HL-60/S4 (cell line): ENCODE measurements around the gene GPD1L.
"Not testable (repeated sequence)": the region's sequence is repeated elsewhere in the genome, so short reads cannot be mapped to it uniquely, and the experiment has no call there.

Experiments used
- in situ Hi-C: fragments of 300-500 bp; cut with MboI; formaldehyde crosslinking; loops from 2 replicates; pipeline ENCODE4 v1.14.3; 2022; ENCODE audit warnings: low sequenced_read_pairs

Gene GPD1L

DNA sequence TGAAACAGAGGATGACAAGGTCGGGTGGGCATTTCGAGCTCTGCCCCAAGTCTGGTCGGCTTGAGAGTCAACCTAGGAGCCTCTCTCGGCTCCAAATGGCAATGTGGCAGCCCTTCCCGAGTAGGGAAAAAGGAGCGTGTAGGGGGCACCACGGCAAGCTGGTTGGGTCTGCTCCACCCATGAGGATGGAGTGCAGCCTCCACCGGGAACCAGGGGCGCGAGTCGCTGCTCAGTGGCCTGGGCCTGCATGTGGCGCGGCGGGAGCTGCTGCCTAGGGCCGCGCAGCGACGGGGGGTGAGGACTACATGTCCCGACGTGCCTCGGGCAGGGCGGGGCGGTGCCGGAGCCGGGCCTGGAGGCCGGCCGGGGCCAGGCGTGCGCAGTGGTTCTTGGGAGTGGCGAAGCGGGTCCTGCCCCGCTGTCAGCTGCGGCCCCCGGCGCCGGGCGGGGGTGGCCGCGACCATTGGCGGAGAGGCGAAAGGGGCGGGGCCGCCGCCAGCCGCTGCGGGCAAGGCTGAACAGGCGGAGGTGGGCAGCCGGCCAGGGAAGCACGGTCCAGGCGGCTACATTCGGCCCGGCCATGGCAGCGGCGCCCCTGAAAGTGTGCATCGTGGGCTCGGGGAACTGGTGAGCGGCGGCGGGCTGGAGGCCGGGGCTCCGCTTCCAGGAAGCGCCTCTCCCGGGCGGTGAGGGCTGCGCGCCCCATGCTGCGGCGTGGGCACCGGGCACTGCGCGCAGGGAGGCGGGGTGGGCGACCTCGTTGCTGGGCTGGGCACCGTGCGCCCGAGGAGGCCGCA lies at the start of gene GPD1L:
TSS of gene GPD1L (plus strand) at position 489 of the 797 bp plus-strand sequence. CDS start at position 581, 92 bp downstream.
- in situ Hi-C loops, result no loop called here

DNA sequence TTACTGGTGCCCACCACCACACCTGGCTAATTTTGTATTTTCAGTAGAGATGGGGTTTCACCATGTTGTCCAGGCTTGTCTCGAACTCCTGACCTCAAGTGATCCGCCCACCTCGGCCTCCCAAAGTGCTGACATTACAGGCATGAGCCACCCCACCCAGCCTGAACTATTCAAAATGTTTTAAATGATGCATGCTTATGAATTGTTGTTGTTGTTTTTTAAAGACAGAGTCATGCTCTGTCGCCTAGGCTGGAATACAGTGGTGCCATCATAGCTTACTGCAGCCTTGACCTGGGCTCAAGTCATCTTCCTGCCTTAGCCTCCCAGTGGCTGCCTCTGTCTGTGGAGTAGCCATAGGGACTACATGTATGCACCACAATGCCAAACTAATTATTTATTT lies 48.0 kb upstream of the GPD1L start:
- in situ Hi-C loops, result not testable (repeated sequence)

DNA sequence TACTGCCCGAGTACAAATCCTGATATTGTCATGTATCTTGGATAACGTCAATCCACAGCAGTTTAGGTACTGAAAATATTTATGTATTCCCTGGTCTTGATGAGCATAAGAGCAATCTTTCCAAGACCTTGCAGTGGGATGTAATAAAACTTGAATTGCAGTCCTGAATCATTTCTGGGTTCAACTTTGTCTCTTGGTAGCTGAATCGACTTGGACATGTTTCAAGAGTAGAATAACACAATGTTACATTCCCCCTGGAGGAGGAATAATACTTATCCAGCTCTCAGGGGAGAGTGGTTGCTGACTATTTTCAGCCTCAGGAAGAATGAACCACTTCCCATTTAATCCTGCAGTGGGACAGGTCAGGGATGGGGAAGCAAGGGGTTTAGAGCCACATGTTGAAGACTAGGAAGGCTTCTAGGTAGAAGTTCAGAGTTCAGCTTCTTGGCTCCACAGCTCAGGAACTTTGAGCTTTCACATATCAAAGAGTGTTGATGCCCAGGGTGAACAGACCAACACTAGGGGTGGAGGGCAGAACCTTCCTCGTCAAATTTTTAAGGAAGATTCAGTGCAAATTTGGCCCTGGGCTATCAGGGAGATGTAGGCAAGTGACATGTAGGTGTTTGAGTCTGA lies 43.4 kb upstream of the GPD1L start:
- in situ Hi-C loops, result no loop called here

DNA sequence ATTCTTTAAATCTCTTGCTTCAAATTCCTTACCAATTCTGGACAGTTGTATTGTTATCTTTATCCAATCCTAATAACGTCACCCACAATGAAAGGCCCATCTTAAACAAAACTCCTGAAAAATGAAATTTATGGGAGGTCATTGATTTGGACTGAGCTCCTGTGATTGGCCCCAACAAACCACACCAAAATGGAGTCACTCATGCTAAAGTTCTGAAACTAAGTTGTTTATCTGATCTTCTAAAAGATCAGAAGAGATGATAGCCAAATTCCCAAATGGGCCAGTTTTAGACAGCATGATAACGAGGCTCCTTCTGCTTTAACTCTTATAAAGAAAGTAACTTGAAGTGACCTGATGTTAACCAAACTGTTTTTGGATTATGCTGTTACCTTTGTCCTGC lies 39.7 kb upstream of the GPD1L start:
- in situ Hi-C loops, result no loop called here

DNA sequence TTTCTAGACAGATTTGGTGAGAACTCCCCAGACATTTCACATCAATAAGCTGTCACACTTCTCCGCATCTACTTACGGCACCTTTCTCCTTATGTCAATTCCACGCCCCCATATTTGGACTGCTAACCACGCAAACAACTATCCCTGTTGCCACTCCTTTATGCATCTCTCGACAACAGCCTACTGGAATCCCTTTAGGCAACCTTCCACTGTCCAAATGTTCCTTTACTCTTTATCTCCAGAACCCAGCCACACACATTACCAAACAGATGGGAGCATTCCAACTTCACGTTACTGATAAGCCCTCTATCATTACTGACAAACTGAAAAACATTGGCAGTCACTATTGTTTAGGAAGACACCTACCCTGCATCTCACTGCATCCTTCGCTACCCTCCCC lies 32.2 kb upstream of the GPD1L start:
- in situ Hi-C loops, result not testable (repeated sequence)

DNA sequence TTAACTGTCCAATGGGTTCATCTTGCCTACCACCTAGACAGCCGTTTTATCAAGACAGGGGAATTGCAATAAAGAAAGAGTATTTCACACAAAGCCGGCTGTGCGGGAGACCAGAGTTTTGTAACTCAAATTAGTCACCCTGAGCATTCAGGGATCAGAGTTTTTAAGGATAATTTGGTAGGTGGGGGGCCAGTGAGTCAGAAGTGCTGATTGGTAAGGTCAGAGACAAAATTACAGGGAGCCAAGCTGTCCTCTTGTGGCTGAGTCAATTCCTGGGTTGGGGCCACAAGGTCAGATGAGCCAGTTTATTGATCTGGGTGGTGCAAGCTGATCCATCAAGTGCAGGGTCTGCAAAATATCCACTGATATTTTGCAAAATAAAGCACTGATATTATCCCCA lies 29.9 kb upstream of the GPD1L start:
- in situ Hi-C loops, result no loop called here

DNA sequence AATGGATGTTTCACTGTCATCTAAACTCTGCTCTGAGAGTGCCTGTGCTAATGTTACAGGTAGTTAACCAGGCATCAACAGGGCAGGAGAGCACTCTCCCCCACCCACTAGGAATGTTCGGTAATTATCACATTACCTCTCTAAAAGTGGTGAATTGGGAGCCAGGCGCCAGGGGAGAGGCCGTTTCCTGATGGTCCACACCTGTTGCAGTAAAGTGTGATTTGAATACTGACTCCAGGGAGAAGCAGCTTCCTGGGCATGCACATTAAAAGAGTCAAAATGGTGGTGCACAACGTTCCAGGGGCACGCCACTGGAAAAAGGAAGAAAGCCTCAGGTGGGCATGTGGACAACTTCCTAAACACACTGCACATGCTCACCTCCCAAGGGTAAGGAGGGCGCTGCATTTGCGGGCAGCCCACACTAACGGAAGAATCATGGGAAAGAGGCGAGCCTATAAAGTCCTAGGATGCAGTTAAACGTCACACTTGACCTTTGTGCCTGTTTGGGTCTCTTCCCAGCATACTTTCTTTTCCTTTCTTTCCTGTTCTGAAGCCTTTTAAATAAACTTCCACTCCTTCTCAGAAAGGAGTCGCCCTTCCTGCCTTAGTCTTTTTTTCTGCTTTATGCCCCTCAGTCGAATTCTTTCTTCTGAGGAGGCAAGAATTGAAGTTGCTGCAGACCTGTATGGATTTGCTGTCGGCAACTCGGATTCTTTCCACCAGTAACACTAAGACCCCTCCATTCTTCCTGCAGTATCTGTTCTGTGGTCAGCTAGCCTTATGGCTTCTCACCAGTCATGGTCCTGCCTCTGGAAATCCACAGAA lies 28.9 kb upstream of the GPD1L start:
- in situ Hi-C loops, result no loop called here

DNA sequence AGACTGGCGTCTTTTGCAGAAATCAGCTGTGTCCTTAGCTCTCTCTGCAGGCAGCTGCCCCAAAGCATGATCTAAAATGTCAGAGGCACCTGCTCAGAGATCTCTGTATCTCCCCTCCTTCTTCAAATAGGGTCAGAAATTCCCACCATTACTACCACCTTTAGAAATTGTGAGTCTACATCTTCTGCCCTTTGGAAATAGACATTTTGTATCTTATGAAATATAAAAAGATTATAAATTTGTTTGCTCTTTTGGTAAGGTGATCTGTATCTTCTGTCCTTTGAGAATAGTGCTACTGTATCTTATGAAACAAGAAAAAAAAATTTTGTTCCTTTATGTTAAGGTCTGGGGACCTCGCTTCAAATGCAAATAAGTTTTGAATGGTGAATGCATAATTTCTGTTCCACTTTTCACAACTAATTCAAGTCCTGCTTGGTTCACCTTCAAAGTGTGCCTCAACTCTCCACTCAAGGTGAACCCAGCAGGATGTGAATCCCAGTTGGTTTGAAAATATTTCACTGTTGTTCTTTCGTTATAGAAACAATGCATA lies 28.3 kb upstream of the GPD1L start:
- in situ Hi-C loops, result no loop called here

DNA sequence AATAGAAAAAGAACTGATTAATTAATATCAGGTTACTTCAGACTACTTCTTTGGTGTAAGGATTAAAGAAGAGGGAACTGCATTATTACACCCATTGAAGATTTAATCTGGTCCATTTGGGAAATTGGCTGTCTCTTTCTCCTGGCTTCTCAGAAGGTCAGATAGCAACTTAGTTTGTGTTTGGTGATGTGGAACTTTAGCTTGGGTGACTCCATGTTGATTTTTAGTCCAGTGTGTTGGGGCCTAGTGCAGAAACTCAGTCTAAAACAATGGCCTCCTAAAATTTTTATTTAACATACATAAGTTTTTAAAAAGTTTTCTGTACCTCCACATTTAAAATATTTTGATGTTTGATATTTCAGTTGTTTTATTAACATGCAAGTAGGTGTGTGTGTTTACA lies 27.6 kb upstream of the GPD1L start:
- in situ Hi-C loops, result no loop called here

DNA sequence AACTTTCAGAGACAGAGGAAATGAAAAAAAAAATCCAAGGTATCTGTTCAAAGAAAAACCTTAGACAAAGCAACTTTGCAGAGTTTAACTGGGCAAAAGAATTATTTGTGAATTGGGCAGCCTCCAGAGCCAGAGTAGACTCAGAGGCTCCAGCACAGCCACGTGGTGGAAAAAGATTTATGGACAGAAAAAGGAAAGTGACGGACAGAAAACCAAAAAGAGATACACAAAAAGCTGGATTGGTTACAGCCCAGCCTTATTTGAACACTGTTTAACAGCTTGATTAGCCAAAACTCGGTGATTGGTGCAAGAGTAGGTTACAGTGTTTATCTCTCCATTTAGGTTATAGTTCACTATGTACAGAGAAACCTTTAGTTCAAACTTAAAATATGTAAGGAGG lies 23.7 kb upstream of the GPD1L start:
- in situ Hi-C loops, result no loop called here

DNA sequence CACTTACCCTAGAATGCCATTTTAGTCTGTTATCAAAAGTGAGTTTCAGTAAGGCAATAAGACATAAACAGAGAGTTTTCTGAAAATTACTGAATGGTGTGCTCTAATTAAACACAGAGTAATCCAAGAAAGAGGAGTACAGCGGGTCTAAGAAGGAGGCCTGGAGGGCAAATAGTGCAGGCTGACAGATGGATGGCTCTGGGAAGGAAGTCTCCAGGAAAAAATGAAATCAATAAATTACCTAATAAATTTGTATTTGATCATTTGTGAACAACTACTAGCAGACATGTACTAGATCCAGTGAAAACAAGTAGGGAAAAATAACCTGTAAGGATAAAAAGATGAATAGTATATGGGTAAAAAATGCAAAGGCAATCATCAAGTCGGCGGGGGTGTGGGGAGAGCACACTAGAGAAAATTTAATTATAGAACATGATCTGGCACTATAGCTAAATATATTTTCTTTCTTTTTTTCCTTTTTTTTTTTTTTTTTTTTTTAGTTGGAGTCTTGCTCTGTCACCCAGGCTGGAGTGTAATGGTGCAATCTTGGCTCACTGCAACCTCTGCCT lies 22.6 kb upstream of the GPD1L start:
- in situ Hi-C loops, result no loop called here

DNA sequence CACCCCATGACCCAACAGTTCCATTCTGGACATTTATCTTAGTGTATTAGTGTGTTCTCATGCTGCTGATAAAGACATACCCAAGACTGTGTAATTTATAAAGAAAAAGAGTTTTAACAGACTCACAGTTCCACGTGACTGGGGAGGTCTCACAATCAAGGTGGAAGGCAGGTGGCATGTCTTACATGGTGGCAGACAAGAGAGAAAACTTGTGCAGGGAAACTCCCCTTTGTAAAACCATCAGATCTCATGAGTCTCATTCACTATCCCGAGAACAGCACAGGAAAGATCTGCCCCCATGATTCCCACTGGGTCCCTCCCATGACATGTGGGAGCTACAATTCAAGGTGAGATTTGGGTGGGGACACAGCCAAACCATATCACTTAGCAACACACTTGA lies 21.6 kb upstream of the GPD1L start:
- in situ Hi-C loops, result no loop called here

DNA sequence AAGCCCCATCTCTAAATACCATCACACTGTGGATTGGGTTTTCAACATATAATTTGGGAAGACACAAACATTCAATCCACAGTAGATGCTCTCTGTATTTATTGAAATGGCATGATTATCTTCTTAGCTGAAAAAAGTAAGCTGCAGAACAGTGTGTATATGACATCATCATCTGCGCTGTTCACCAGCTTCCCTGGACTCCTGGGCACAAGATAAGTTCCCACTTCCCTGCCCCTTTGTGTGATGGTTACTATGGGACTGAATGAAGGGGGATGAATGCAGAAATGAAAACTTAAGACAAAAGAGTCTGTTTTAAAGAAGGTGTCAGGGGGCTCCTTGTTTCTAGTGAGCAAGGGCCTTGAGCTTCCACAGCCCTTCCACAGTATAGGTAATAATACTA lies 20.0 kb upstream of the GPD1L start:
- in situ Hi-C loops, result no loop called here

DNA sequence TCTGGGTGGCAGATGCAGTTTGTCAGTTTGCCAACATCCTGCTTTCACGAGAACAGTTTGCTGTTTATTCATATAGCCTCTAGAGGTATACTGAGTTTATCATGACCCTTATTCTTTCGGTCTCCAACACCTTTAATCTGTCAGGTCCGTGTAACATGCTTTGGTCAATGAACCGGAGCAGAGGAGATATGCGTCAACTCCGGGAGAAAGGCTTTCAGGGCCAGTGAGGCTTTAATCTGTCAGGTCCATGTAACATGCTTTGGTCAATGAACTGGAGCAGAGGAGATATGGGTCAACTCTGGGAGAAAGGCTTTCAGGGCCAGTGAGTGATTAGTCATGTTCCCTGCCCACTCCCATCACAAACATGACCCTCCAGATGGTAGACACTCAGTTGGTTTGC lies 16.9 kb upstream of the GPD1L start:
- in situ Hi-C loops, result no loop called here

DNA sequence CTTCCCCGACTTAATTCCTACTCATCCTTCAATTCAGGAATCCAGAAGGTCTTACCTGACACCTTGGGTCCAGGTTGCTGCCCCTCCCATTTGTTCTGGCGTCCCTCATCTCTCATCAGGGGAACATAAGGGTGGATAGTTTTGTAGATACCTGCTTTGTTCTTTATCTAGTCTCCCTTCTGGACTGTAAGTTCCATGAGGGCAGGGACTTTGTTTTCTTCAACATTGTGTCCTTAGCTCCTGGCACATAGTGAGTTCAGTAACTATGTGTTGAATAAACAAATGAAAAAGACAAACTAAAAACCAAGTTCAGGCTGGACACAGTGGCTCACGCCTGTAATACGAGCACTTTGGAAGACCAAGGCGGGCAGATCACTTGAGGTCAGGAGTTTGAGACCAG lies 13.2 kb upstream of the GPD1L start:
- in situ Hi-C loops, result no loop called here

DNA sequence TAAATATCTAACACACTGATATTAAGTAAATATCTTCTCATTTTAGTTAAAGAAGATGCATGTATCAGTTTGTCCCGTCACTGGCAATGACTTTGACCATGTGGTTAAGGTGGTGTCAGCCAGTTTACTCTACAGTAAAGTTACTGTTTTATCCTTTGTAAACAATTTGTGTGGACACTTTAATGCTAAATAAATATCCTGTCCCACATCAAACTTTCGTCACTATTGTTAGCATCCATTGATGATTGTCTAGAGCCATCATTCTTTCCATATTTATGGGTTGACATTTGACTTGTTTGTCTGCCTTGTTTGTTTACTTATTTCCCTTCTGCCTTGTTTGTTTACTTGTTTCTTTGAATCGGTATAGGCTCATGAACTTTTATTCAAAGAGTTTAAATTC lies 11.0 kb upstream of the GPD1L start:
- in situ Hi-C loops, result no loop called here

DNA sequence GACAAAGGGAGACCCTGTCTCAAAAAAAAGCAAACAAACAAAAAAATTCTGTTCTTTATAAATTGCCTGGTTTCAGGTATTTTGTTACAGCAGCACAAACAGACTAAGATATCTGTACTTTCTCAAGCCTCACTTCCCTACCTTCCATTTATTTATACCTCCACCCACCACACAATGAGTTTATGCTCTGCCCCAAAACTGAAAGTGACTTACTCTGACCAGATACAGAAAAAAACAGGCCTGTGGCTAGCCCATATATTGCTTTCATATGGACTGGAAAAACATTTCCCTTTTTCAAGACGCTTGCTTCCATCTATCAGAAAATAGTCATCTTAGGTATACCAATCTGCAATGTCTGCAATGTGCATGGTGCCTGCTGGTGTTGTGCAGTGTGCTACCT lies 8.7 kb upstream of the GPD1L start:
- in situ Hi-C loops, result no loop called here

DNA sequence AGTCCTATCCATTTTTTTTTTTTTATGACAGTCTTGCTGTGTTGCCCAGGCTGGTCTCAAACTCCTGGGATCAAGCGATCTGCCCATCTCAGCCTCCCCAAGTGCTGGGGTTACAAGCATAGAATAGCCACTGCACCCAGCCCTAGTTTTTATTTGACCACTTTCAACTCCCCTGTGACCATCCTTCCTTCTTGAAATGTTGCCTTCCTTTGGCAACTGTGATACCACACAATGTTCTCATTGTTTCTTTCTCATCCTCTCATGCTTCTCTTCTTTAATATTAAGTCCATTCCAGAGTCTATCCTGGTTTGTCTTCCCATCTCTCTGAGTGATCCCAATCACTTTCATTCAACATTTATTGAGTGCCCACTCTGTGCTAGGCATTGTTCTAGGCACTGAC lies 7.9 kb upstream of the GPD1L start:
- in situ Hi-C loops, result no loop called here

DNA sequence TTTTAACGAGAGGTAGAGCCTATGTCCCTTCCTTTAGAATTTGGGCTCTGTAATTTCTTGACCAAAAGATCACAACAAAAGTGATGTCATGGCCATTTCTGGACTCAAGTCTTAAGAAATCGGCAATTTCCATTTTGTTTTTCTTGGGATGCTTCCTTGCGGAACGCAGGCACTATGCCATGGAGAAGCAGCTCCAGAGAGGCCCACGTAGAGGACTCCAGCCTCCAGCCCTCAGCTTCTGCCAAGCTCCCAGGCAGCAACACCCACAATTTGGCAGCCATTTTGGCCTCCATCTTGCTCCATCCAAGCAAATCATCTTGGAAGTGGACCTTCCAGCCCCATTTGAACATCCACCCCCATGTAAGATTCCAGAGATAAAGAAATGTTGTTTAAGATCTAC lies 6.0 kb upstream of the GPD1L start:
- in situ Hi-C loops, result no loop called here

DNA sequence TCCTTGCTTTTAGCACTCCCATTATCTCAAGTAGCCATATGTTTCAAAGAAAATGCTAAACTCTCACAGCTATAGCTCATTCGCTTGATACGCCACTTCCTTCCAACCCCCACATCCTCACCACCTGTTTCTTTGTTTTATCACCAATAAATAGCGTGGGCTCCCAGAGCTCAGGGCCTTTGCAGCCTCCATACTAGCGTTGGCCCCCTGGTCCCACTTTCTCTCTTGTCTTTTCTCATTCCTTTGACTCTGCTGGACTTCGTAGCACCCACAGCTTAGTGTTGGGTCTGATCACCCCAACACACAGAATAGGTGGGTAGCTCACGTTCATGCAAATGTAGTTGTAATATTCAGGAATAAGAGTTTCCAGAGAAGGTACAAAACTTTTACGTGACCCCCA lies 4.1 kb upstream of the GPD1L start:
- in situ Hi-C loops, result no loop called here

DNA sequence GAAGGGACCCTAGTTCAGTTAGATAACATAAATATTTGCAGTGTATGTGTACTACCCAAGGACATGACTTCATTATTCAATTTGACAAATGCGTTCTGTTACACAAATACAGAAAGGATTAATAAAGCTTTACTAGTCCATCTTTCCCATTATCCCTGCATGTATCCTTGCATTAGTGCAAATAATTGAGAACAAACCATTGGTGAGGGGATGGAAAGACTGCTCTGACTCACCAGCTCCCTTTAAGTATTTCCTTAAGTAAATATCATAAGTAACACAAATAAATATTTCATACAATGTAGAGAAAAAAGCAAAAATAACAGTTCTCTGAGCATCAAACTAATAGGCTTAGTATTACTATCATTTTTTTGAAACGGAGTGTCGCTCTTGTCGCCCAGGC lies 1.9 kb upstream of the GPD1L start:
- in situ Hi-C loops, result no loop called here
